Measurements from ENCODE around the gene MAP3K8.

Gene MAP3K8

GRCh38 chr10:30433730-30434272, at the start of gene MAP3K8:
TSS of gene MAP3K8 (plus strand) at chr10:30434184. CDS start at chr10:30438939, 4,755 bp downstream.
- DNase-seq (ENCODE audit: low read depth in 2 of 2) = peak; percentile 62 to 67

GRCh38 chr10:30384701-30385201, 49.2 kb upstream of the MAP3K8 start:
- DNase-seq (ENCODE audit: low read depth in 2 of 2) = no peak

GRCh38 chr10:30386801-30387588, 47.0 kb upstream of the MAP3K8 start:
- DNase-seq (ENCODE audit: low read depth in 2 of 2) = no peak

GRCh38 chr10:30387646-30388243, 46.2 kb upstream of the MAP3K8 start:
- no peak for DNase-seq (ENCODE audit: low read depth in 2 of 2)

- DNase-seq (ENCODE audit: low read depth in 2 of 2) = no peak
Observed at GRCh38 chr10:30389543-30389942, 44.4 kb upstream of the MAP3K8 start.

GRCh38 chr10:30390207-30390606, 43.8 kb upstream of the MAP3K8 start:
- no peak for DNase-seq (ENCODE audit: low read depth in 2 of 2)

- DNase-seq (ENCODE audit: low read depth in 2 of 2) = no peak
Observed at GRCh38 chr10:30391266-30391665, 42.7 kb upstream of the MAP3K8 start.

GRCh38 chr10:30392564-30392990, 41.4 kb upstream of the MAP3K8 start:
- peak; percentile 51 to 64 for DNase-seq (ENCODE audit: low read depth in 2 of 2)

GRCh38 chr10:30396293-30396692, 37.7 kb upstream of the MAP3K8 start:
- no peak for DNase-seq (ENCODE audit: low read depth in 2 of 2)

- DNase-seq (ENCODE audit: low read depth in 2 of 2) = no peak
Observed at GRCh38 chr10:30396698-30397097, 37.3 kb upstream of the MAP3K8 start.

GRCh38 chr10:30398193-30398592, 35.8 kb upstream of the MAP3K8 start:
- DNase-seq (ENCODE audit: low read depth in 2 of 2) = no peak

- no peak for DNase-seq (ENCODE audit: low read depth in 2 of 2)
Observed at GRCh38 chr10:30398788-30399187, 35.2 kb upstream of the MAP3K8 start.

- no peak for DNase-seq (ENCODE audit: low read depth in 2 of 2)
Observed at GRCh38 chr10:30403494-30403893, 30.5 kb upstream of the MAP3K8 start.

GRCh38 chr10:30404540-30404939, 29.4 kb upstream of the MAP3K8 start:
- DNase-seq (ENCODE audit: low read depth in 2 of 2) = no peak

- DNase-seq (ENCODE audit: low read depth in 2 of 2) = no peak
Observed at GRCh38 chr10:30411263-30411662, 22.7 kb upstream of the MAP3K8 start.

GRCh38 chr10:30412901-30413300, 21.1 kb upstream of the MAP3K8 start:
- no peak for DNase-seq (ENCODE audit: low read depth in 2 of 2)

- DNase-seq (ENCODE audit: low read depth in 2 of 2) = no peak
Observed at GRCh38 chr10:30413996-30414576, 19.9 kb upstream of the MAP3K8 start.

GRCh38 chr10:30415593-30415992, 18.4 kb upstream of the MAP3K8 start:
- no peak for DNase-seq (ENCODE audit: low read depth in 2 of 2)

- no peak for DNase-seq (ENCODE audit: low read depth in 2 of 2)
Observed at GRCh38 chr10:30417301-30417700, 16.7 kb upstream of the MAP3K8 start.

GRCh38 chr10:30420266-30420665, 13.7 kb upstream of the MAP3K8 start:
- DNase-seq (ENCODE audit: low read depth in 2 of 2) = no peak

- no peak for DNase-seq (ENCODE audit: low read depth in 2 of 2)
Observed at GRCh38 chr10:30420766-30421165, 13.2 kb upstream of the MAP3K8 start.

- DNase-seq (ENCODE audit: low read depth in 2 of 2) = no peak
Observed at GRCh38 chr10:30422151-30422695, 11.8 kb upstream of the MAP3K8 start.
